Retinal pigment epithelial cell (primary cell): ENCODE measurements around the gene PTCH1.

ENCODE experiments used
- DNase-seq: peaks from one replicate; pipeline ENCODE4 v3.0.0-alpha.2; 2010; ENCODE audit warnings: low read depth
- H3K4me3 ChIP-seq: 2 replicates; pipeline ENCODE4 v1.5.1; 2011; ENCODE audit warnings: mild to moderate bottlenecking, low read length, control low read depth, moderate library complexity
- CTCF ChIP-seq: conservative IDR thresholded peaks from 2 replicates; pipeline ENCODE4 v1.5.1; 2011; ENCODE audit warnings: low read depth, low read length, control low read depth, inconsistent platforms

PTCH1 gene

GRCh38 chr9:95458666-95459065 is 58.1 kb downstream of the PTCH1 start:
- no peak for DNase-seq
- H3K4me3 ChIP-seq, result no peak overlapping the region
- TF ChIP-seq CTCF, result no peak

DNA sequence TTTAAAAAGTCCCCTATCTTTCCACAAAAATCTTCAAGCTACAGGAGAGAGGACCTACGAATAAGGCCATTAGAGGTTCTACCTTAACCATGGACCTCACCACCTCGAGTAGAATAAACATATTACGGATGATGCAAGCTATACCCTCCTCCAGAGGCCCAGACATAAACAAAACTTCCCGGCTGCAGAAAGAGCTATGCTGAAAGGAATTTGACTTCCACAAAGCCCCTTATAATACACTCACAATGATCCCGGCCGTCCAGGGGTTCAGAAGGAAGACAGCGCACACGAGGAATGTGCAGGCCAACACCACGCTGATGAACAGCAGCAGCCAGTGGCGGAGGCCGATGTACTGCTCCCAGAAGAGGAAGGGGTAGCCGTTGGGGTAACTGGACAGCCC is 59.0 kb downstream of the PTCH1 start:
- H3K4me3 ChIP-seq, result no peak overlapping the region
- no peak for DNase-seq
- no peak for TF ChIP-seq CTCF

DNA sequence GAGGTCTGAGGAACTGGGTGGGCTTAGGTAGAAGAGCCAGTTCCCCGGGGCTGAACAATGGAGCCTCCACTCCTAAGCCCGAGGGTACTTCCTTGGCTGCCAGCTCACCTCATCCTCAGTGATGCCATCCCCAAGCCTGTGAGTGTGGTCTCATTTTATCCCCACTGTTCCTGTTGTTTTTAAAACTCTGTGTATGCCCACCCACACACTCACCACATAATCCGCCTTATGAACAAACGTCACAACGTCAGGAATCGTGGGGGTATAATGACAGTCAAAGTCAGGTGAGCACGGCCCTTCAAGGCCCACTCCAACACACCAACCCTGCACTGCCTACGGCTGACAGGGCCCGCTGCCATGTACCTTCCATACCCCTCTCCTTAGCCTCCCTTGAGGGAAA is 61.1 kb downstream of the PTCH1 start:
- H3K4me3 ChIP-seq, result no peak overlapping the region
- no peak for DNase-seq
- TF ChIP-seq CTCF, result no peak

GRCh38 chr9:95452176-95452575 is 64.6 kb downstream of the PTCH1 start:
- no peak for TF ChIP-seq CTCF
- no peak overlapping the region for H3K4me3 ChIP-seq
- DNase-seq, result no peak

GRCh38 chr9:95451065-95451426 is 65.7 kb downstream of the PTCH1 start:
- DNase-seq, result no peak
- H3K4me3 ChIP-seq, result no peak overlapping the region
- no peak for TF ChIP-seq CTCF

GRCh38 chr9:95450171-95451064 is 66.4 kb downstream of the PTCH1 start:
- no peak for TF ChIP-seq CTCF
- DNase-seq, result no peak
- no peak overlapping the region for H3K4me3 ChIP-seq

DNA sequence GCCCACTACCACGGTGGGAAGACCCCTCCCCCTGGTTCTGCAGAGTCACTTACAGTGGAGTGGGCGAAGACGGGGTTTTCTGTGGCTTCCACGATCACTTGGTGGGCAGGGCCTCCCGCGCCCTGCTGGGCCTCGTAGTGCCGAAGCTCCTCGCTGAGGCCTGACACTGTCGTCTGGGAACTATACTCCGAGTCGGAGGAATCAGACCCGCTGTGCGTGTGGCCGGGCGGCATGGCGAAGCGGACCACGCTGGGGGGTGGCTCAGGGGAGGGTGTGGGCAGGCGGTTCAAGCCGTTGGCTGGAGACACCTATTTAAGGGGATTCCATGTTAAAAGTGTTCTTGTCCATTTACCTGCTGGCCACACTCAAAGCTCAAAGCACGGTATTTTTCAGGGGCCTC is 67.8 kb downstream of the PTCH1 start:
- no peak overlapping the region for H3K4me3 ChIP-seq
- TF ChIP-seq CTCF, result no peak
- no peak for DNase-seq
